ENCODE results near the gene NONO.

The NONO gene, protein sequence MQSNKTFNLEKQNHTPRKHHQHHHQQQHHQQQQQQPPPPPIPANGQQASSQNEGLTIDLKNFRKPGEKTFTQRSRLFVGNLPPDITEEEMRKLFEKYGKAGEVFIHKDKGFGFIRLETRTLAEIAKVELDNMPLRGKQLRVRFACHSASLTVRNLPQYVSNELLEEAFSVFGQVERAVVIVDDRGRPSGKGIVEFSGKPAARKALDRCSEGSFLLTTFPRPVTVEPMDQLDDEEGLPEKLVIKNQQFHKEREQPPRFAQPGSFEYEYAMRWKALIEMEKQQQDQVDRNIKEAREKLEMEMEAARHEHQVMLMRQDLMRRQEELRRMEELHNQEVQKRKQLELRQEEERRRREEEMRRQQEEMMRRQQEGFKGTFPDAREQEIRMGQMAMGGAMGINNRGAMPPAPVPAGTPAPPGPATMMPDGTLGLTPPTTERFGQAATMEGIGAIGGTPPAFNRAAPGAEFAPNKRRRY

DNA sequence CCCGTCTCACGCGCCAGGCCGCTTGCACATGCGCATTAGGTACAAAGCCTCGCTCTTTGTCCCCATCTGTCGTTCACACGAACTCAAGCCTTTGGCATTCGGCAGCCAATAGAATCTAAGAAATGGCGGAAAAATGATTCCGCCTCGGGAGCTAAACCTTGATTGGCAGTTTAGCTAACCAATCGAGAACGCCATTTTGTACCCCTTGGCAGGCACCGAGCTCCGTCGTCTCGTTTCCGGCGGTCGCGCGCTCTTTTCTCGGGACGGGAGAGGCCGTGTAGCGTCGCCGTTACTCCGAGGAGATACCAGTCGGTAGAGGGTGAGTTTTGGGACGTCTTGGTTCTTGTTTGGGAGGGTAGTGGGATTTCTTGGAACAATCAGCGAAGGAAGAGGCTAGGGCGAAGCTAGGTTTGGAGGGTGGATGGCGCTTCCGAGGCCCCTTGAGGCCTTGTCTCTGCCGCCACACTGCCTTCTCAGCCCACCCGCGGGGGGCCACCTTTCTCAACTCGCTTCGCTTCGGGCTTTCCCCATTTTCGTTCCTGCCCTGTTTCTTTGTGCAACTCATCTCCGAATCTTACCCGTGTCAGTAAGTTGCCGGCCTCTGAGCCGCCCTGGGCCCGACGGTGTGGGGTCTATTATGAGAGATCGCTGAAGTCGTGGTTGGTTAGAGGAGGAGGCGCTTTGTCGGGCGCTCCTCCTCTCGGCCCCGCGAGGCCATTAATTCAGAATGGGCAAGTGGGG, at the start of gene NONO:
TSS of gene NONO (plus strand) at position 233 of the 741 bp plus-strand sequence. CDS start 7,003 bp downstream, outside the sequence.
- H3F3A ChIP-seq (ENCODE audit: insufficient read depth), result no peaks in the 10 kb centered on the region
- H3K4me3 ChIP-seq (ENCODE audit: insufficient read depth, low read length, poor library complexity, severe bottlenecking), result peak within 1 kb of the TSS; percentile 83
- peak within 1 kb of the TSS; percentile 86 for H2AFZ ChIP-seq (ENCODE audit: low read depth, low read length, severe bottlenecking)
- H3K36me3 ChIP-seq (ENCODE audit: low read length), result peaks cover 25% of the 10 kb centered on the region
- H3K9ac ChIP-seq (ENCODE audit: low read length), result peak within 1 kb of the TSS; percentile 84
- peak within 1 kb of the TSS; percentile 91 for H3K4me2 ChIP-seq (ENCODE audit: low read depth, low read length, poor library complexity, severe bottlenecking)
- H3K79me2 ChIP-seq (ENCODE audit: insufficient read depth, low read length), result peaks cover 50% of the 10 kb centered on the region
- peak within 1 kb of the TSS; percentile 86 for H3K27ac ChIP-seq (ENCODE audit: low read depth, low read length)
- TF ChIP-seq, protein P1, sequence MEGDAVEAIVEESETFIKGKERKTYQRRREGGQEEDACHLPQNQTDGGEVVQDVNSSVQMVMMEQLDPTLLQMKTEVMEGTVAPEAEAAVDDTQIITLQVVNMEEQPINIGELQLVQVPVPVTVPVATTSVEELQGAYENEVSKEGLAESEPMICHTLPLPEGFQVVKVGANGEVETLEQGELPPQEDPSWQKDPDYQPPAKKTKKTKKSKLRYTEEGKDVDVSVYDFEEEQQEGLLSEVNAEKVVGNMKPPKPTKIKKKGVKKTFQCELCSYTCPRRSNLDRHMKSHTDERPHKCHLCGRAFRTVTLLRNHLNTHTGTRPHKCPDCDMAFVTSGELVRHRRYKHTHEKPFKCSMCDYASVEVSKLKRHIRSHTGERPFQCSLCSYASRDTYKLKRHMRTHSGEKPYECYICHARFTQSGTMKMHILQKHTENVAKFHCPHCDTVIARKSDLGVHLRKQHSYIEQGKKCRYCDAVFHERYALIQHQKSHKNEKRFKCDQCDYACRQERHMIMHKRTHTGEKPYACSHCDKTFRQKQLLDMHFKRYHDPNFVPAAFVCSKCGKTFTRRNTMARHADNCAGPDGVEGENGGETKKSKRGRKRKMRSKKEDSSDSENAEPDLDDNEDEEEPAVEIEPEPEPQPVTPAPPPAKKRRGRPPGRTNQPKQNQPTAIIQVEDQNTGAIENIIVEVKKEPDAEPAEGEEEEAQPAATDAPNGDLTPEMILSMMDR (IDR thresholded peaks at IDR 0.05; ENCODE audit: insufficient read depth, low read length, poor library complexity, severe bottlenecking), result no peak
- TF ChIP-seq EZH2phosphoT487 (conservative IDR thresholded peaks at IDR 0.05; ENCODE audit: low read length), result no peak
- H4K20me1 ChIP-seq (ENCODE audit: low read depth, low read length), result peaks cover 17% of the 10 kb centered on the region
- H3K27me3 ChIP-seq (ENCODE audit: low read length), result no peaks in the 10 kb centered on the region
- no peaks in the 10 kb centered on the region for H3K9me3 ChIP-seq (ENCODE audit: insufficient read depth, low read length)
- no peaks in the 10 kb centered on the region for H3K9me2 ChIP-seq (replicated peaks; ENCODE audit: insufficient read depth, low read length)

DNA sequence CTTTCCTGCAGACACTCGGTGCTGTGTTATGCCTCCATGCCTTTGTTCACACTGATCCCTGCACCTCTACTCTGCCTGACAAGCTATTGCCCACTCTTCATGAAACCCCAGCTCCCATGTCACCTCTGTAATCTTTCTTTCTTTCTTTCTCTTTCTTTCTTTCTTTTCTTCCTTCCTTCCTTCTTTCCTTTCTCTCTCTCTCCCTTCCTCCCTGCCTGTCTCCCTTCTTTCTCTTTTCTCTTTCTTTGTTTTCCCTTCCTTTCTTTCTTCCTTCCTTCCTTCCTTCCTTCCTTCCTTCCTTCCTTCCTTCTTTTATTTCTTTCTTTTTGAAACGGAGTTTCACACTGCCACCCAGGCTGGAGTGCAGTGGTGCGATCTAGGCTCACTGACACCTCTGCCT, 48.0 kb upstream of the NONO start:
- Histone ChIP-seq H3K4me3 (ENCODE audit: insufficient read depth, low read length, poor library complexity, severe bottlenecking) (no peak overlapping the region), H4K20me1 (ENCODE audit: low read depth, low read length) (no peaks in the 10 kb centered on the region), H3K79me2 (ENCODE audit: insufficient read depth, low read length) (no peaks in the 10 kb centered on the region), H3K36me3 (ENCODE audit: low read length) (no peaks in the 10 kb centered on the region), H3K27me3 (ENCODE audit: low read length) (no peaks in the 10 kb centered on the region), H2AFZ (ENCODE audit: low read depth, low read length, severe bottlenecking) (no peak overlapping the region), H3K9me3 (ENCODE audit: insufficient read depth, low read length) (no peaks in the 10 kb centered on the region), H3K27ac (ENCODE audit: low read depth, low read length) (no peak overlapping the region), H3K9ac (ENCODE audit: low read length) (no peak overlapping the region), H3K9me2 (replicated peaks; ENCODE audit: insufficient read depth, low read length) (no peaks in the 10 kb centered on the region), H3F3A (ENCODE audit: insufficient read depth) (no peaks in the 10 kb centered on the region), H3K4me2 (ENCODE audit: low read depth, low read length, poor library complexity, severe bottlenecking) (no peak overlapping the region)
- TF ChIP-seq, protein P1 (IDR thresholded peaks at IDR 0.05; ENCODE audit: insufficient read depth, low read length, poor library complexity, severe bottlenecking), result no peak
- no peak for TF ChIP-seq EZH2phosphoT487 (conservative IDR thresholded peaks at IDR 0.05; ENCODE audit: low read length)

DNA sequence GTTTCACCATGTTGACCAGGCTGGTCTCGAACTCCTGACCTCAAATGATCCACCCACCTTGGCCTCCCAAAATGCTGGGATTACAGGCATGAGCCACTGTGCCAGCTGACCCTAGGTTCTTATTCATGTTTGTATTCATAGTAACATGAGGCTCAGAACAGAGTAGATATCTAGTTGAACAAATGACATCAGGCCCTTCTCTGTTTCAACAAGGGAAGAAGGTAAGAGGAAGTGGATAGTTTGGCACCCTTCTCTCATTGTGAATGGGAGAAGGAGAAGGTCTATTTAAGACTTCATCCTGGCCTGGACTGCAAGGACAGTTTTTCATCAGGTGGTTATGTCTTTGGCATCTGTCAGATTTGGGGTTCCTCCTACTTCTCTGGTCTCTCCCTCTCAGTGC, 46.6 kb upstream of the NONO start:
- no peaks in the 10 kb centered on the region for H3F3A ChIP-seq (ENCODE audit: insufficient read depth)
- no peaks in the 10 kb centered on the region for H3K79me2 ChIP-seq (ENCODE audit: insufficient read depth, low read length)
- H3K9me2 ChIP-seq (replicated peaks; ENCODE audit: insufficient read depth, low read length), result no peaks in the 10 kb centered on the region
- no peaks in the 10 kb centered on the region for H4K20me1 ChIP-seq (ENCODE audit: low read depth, low read length)
- no peak overlapping the region for H3K9ac ChIP-seq (ENCODE audit: low read length)
- no peaks in the 10 kb centered on the region for H3K36me3 ChIP-seq (ENCODE audit: low read length)
- H3K27ac ChIP-seq (ENCODE audit: low read depth, low read length), result no peak overlapping the region
- no peaks in the 10 kb centered on the region for H3K9me3 ChIP-seq (ENCODE audit: insufficient read depth, low read length)
- TF ChIP-seq, protein P1 (IDR thresholded peaks at IDR 0.05; ENCODE audit: insufficient read depth, low read length, poor library complexity, severe bottlenecking), result no peak
- TF ChIP-seq EZH2phosphoT487 (conservative IDR thresholded peaks at IDR 0.05; ENCODE audit: low read length), result no peak
- no peak overlapping the region for H3K4me2 ChIP-seq (ENCODE audit: low read depth, low read length, poor library complexity, severe bottlenecking)
- no peak overlapping the region for H2AFZ ChIP-seq (ENCODE audit: low read depth, low read length, severe bottlenecking)
- H3K27me3 ChIP-seq (ENCODE audit: low read length), result no peaks in the 10 kb centered on the region
- no peak overlapping the region for H3K4me3 ChIP-seq (ENCODE audit: insufficient read depth, low read length, poor library complexity, severe bottlenecking)

All from SU-DHL-6 (cell line).